Left renal cortex interstitium (tissue), 4 donors: ENCODE measurements around the gene KLHL25. TPM values are rescaled to one million over a fixed set of nuclear protein-coding genes. Genes with fewer than 3 reads are reported as not detected.

Experiments used
- DNase-seq, 4 donors: peaks; one replicate each; pipeline ENCODE4 v3.0.0-alpha.2; 2013; ENCODE audit warnings: low read depth in 4 of 4, low spot score in 2 of 4, missing footprints in 1 of 4
- polyA plus RNA-seq, 4 donors: library from polyadenylated mRNA; unstranded; fragments of 120-200 nt; gene quantifications; one replicate each; pipeline ENCODE4 v1.2.1, GENCODE V29; 2013; ENCODE audit not compliant: insufficient read length in 4 of 4

The KLHL25 gene
- polyA plus RNA-seq, 4 donors = 9.5 to 15.7 (median 13.9) TPM

DNA sequence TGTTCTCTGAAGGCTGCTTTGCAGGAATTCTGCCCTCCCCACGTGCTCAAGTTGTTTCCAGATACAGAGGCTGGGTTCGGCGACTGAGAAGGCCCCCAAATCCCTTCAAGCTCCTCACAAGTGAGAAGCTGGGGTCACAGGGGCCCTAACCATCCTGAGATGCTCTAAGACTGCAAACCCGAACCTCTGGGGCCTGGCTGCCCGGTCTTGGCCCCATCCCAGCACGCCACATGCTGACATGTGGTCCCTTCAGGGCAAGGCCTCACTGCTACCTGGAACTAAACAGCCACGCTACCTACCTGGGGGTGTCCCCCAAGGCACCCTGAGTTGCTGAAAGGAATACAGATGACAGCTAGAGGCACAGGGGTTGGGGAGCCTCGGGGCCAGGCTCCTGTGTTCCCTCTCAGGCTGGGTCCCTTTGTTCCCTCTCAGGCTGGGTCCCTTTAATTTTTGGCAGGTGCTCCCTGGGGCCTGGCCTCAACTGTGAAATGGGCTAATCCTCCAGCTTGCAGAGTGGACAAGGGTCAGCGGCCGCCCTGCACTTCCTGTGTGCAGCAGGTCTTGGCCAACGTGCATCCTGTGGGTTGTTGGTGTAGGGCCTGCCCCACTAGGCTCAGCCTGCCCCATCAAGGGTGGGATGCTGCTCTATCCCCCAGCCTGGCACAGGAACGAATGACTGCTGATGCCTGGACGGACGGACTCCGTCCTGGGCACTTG lies 32.5 kb downstream of the KLHL25 start:
- DNase-seq = no peak

DNA sequence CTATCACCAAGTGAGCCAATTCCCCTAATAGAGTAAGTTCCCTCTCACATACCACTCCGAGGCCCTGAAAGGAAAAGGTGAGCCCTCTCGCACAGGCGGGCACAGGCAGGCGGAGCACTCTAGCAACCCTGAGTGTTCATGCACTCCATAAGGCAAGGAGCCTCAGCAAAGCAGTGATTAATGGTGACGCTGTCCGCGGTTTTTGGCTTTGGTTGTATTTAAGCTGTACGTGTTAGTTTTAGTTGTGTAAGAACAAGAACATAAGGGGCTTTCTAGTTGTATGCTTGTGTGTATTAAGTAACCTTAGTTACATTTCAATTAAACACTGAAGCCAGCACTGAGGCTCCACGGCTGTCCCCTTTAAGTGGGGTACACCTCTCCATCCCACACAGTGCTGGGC lies 33.1 kb downstream of the KLHL25 start:
- no peak for DNase-seq

DNA sequence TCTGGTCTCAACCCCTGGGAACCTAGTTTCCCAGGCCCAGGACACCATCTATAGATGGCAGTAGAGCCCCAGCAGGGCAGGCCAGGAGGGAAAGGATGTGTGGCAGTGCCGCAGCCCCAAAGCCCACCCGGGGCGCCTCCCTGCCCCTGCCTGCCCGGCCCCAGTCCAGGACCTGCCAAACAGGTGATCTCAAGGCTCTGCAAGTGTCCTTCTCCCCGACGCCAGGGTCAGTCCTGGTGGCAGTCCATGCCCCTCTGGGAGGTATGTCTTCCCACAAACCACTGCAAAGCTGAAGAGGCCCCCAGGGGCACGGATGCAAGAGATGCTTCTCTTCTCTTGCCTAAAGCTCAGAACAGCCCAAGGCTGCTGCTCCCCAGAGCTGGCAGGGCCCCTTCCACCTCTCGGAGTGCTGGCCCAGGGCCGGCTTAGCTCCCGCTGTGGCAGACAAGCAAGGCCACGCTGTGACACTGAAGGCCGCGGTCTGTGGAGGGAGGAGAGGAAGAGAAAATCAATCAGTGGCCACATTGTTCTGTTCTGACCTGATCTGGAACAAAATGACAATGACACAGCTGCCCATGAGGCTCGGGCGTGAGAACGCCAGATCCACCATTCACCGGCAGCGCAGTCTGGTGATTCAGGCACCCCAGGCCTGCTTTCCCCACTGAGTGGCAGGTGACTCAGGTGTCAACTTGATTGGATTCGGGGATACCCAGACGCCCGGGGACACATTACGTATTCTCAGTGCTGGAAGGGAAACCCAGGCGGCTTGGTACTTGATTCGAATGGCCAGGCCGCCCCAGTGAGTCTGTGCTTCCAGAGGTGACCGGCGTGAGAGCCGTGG lies 34.0 kb downstream of the KLHL25 start:
- DNase-seq = no peak

DNA sequence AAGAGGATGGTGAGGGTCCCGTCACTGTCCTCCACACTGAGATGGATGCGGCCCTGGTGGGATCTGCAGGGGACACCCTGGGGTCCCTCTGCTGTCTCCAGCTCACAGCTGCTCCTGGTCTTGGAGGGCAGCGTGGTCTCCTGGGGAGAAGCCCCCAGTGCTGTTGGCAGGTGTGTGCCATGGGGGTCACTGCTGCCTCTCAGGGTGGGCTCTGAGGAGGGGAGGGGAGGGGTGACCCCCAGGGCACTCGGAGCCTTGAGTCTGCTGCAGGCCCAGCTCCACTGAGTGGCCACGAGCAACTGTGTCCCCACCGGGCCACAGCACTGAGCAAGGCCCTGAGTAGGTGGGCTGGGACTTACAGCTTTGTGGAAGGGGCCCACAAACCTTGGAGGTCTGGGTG lies 34.7 kb downstream of the KLHL25 start:
- no peak for DNase-seq

DNA sequence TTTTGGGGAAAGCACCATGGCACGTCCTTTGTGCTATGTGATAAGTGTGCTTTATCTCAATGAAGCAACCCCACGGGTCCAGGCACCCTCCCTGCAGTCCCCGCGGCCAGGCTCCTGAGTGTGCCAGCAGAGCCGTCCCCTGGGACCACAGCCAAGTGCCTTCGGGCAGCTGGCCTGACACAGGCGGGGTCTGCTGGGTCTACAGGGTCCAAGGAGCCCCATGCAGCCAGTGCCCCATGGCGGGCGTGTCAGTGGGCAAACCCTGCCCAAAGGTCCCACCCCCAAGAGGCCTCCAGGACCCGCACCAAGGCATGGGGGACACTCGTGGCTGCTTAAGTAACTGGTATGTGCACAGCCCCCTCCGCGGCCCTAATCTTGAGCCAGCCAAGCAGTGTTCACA lies 35.3 kb downstream of the KLHL25 start:
- no peak for DNase-seq

DNA sequence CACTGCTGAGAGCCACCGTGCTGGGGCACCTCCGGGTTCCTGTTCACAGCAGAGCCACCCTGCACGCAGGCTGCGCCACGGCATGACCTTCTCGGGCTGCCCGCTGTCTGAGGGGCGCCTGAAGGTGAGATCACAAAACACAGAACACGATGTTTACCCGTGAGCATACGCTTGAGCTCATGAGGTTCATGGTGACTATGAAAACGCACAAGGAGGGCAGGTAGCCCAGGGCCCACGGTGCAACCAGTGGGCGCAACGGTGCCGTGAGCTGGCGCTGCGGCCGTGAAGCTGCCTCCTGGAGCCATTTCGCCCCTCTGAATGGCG lies 36.1 kb downstream of the KLHL25 start:
- no peak for DNase-seq

DNA sequence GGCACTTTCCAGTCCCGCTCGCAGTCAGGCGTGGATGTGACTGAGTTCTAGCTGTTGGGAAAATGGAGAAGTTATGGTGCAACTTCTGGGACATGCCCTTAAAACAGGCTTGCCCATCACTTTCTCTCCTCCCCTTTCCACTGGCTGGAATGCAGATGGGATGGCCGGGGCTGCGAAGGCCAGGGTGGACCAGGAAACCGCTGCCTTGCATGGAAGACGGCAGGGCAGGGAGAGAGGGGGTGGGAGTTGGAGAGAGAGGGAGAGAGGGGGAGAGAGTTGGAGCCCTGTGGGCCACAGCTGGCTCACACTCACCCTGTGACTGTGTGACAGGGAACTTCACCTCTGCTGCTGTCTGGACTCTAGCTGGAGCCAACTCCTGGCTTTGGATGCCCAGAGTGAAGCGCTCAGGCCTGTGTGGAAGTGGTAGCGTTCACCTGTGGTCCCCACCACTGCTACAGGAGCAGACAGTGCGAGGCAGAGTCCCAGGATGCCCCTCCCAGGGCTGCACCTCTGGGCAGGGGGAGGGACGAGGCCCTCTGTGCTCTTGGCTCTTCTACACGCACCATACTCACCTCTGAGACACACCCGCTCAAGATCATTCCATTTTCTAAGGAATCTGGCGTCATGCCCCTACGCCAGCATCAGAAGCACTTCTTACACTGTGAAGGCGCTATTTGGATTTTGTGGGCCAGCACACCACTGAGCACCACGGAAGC lies 36.6 kb downstream of the KLHL25 start:
- no peak for DNase-seq

DNA sequence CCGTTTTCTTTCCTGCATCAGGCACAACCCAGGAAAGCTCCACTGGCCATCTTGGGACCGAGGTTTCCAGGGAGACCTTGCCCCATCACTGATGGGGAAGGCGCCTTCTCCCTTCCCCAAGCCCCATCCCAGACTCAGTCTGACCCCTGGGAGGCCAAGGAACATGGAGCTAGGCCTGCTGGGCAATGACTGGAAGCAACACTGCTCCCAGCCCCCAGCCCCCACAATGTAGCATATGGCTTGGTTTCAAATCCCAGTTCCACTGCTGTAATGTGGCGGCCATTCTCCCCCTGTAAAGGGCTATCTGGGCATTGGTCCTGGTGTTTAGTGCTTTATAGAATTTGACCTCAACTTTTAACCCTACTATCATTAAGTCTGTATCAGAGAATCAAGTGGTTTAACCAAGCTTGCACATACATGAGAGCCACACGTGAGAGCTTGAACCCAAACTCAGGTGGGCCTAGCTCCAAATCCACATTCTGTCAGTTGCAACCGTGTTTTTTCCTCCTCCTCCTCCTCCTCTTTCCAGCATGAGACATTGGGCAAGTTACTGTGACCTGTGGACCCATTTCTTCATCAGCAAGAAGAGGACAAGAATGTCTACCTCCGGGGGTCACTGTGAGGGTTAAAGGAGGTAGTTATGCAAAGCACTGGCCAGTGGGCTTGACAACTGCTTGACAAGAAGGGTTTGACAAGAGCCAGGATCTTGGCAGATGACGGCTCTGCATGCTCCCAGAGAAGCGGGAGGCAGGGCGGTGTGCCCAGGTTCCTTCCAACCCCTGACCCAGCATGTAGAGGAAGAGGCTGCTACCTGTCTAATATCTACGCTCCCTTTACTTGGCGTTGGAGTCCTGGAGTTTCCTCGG lies 37.4 kb downstream of the KLHL25 start:
- DNase-seq = no peak

DNA sequence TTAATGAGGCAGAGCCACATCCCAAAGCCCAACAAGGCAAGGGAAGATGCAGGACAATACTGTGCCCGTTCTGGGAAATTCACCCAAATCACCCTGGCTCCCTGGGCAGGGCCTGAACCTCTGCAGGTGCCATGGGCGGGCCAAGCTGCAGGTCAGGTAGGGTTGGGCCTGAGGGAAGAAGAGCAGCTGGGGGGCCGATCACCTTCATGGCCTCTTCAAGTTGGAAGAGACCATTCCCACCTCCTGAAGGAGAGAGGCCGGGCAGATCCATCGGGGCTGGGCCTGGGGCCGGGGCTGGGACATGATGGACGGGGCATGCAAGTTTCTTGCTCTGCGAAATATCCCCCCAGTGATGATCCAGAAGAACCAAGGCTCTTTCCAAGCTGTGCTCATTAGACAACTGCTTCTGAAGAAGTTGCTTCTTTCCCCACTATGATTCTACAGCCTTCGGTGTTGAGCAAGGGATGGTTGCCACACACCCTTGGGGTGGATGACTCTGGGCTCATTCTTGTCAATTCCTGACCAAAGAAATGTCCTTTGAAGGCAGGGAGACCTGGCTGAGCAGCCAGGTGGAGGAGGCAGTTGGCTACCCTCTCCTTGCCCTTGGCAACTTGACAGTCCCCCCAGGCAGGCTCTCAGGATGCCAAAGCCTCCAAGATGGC lies 38.2 kb downstream of the KLHL25 start:
- no peak for DNase-seq

DNA sequence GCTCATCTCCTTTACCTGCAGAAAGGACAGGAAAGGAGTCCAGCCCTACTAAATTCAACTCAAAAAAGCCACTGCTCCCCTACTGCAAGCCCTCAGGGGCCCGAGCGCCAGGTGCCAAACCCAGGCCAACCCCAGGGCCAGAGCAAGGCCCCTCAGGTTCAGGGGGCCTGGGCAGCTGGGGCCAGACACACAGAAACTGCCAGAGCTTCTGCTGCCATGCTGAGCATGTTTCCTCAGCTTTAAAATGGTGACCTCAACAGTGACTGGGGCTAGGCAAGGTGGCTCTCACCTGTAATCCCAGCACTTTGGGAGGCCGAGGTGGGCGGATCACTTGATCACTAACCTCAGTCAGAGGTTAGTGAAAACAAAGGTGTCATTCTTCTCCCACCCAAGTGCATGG lies 38.8 kb downstream of the KLHL25 start:
- DNase-seq = no peak

DNA sequence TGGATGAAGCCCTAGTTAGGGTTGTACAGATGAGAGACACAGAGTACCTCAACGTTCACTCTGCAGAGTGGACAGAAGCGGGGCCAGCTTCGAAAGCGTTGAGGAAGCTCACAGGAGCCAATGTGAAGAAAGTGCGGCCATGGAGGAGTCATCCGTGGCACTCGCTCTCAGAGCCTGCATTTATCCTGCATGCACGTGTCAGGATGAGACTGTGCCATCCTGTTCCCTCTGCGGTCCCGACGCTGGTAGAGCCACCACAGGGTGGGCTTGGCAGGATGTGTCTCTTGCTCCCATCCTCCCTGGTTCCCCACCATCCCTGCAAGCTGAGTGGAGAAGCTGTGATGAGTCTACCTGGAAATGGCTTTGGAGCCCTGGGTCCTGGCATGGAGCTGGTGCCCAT lies 39.3 kb downstream of the KLHL25 start:
- no peak for DNase-seq

DNA sequence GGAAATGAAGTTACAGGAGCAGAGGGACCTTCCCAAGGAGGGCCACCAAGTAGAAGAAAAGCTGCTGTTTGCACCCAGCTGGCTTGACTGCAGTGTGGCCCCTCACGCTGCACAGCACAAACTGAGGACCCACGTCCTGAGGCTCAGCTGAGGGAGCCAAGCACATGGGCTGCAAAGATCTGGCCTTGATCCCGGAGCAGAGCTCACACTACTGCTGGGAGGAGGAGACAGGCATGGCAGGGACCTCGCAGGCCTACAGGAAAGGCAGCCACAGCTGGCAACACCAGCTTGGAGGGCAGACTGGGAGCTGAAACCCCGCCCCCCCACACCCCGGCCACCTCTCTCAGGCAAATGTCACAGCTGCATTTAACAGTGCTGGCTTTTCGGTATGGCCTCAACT lies 39.7 kb downstream of the KLHL25 start:
- DNase-seq = no peak

DNA sequence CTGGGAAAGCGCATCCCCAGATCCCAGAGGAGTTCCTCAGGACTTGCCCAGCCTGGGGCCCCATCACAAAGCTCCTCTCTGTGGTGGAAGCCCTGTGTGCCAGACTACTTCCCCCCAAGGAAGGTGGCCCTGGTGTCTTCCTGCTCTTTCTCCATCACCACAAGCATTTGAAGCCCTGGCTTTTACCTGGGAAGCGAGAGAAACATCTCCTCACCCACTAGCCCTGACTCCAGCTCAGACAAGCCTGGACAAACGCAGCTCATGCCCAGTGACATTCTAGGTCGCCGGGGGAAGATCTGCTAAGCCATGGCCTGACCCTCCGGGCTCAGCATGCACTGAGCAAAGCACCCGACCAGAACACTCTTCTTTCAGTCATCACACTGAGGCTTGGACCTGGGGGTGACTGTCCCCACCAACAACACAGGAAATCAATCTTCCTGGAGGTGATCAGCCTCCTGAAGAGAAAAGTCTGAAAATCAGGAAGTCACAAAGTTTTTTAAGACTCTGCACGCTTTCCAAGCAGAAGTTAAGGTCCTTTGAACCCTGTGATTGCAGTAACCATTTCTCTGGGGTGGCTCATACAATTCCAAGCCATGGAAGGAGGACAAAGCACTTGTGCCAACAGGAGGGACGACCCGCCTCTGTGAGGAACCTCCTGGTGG lies 40.8 kb downstream of the KLHL25 start:
- no peak for DNase-seq

DNA sequence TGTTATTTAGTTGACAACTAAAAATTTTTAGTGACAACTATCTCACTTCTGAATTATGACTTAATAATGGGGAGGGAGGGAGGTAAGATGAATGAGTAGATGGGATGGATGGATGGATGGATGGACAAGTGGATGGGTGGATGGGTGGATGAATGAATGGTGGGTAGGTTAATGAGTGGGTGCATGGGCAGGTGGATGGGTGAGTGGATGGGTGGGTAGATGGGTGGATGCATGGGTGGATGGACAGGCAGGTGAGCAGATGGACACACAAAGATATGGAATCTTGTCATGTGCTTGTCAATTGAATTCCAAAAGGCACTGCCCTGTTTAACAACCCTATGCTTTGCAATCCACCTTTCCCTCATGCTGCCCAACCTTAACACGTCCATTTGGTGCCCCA lies 41.5 kb downstream of the KLHL25 start:
- DNase-seq = no peak

DNA sequence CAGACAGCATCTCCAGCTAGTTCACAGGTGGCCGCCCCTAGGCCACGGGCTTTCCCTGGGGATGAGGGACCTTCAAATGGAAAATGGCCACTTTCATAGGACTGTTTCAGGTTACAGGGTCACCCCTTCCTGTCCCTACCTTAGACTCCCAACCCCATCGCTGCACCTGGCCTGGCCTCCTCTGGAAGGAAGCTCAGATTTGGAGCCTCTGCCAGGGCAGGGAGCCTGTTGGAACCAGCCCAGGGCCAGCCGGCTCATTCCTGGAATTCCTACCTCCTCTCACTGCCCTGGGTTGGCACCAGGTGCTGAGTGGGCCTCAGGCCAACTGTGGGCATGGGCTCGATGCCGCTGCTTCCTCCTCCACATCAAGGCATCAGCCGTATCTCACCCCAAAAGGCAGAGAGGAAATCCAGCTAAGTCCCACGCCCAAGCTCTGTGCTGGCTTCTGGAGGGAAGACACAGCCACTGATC lies 42.2 kb downstream of the KLHL25 start:
- no peak for DNase-seq

DNA sequence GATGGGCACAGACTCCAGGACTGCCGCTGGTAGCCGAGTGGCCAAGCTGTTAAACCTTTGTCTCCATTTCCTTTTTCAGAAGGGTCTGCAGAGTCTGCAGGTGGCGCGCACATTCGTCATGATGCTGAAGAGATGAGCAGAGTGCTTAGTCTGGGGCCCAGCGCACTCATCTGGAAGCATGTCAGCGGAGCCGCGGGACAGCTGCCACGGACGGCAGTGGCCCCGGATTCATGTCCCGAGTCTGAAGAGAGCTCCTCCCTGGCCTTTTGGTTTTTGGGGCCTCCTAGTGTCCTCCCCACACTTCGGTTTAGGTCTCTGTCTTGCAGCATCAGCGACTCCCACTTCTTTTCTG lies 42.6 kb downstream of the KLHL25 start:
- no peak for DNase-seq

DNA sequence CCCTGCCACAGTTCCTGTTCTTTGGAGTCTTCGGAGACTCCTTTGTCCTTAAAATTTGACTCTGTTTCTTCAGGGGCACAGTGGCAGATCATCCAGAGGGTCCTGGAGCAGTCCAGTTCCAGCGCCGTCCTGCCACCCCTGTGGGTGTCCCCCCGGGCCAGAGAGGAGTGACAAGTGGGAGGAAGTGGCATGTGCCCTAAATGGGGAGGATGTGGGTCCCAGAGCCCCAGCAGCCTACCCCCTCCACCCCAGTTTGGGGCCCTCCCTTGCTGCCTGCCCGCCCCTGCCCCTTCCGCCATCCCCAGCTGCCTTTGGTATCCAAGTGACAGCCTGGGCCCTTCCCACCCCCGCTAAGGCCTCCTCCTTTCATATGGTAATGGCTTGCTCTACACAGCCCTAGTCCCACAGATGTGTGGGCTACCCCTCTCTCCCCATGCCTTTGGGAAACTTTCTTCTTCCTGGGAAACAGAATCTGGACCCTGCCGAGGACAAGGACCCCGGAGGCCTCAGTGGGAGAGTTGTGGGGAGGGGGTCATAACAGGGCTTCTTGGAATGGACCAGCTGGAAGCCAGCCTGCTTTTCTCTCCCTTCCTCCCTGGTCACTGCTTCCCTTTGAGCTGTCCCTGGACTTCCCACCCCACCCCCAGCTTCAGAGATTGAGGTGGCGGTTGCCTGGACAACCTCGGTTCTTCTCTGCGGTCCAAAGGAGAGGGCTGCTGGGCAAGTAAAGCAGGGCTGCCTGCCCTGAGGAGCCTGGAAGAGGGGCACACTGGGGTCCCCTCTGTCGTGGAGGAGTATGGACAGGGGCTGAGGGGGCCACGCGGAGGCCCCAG lies 43.2 kb downstream of the KLHL25 start:
- no peak for DNase-seq

DNA sequence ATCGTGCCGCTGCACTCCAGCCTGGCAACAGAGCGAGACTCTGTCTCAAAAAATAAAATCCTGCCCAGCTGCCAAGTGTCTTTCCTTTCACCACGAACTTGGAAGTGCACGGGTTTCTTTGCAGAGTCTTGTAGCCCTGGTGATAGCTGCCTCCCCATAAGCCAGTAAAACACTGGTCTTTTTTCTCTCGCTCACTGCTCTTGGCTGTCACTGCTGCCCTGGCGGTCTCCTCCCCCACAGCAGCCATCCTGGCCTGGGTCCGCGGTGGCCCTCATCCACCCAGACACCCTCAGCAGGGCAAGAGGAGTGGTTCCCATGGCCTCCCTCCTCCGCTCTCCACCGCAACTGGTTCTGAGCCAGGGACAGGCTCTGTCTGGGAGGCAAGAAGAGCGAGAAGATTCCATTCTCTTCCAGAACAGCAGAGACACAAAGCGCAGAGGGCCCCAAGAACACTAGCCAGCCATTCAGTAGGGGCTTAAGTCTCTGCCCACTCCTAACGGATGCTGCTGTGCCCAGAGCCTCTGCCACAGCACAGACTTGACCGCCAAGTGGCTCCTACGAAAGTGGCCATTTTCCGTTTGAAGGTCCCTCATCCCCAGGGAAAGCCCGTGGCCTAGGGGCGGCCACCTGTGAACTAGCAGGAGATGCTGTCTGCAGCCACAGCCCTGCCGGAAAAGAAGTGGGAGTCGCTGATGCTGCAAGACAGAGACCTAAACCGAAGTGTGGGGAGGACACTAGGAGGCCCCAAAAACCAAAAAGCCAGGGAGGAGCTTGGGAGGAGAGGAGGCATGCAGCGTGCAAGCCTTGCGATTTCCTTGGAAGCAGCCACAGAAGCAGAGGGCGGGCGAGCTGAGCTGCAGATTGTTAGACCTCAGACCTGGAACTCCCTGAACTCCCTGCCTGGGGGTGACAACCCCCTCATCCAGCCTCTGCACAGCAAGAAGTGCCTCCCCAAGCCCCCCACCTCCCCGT lies 44.1 kb downstream of the KLHL25 start:
- DNase-seq = no peak
